Endothelial cell of umbilical vein (primary cell): ENCODE measurements around the gene LILRA6. TPM values are rescaled to one million over a fixed set of nuclear protein-coding genes. Genes with fewer than 3 reads are reported as not detected.
A peak's percentile ranks its signal among the peaks of the same experiment; 100 is the strongest.

Experiments
- BruUV-seq: library from RNA; stranded (reverse); fragments of 400-500 nt; replicated peaks from 2 replicates; lab custom pipeline; 2021; lab: Mats Ljungman, UMichigan
- CTCF ChIA-PET: fragments of 300-600, 350-600 bp; sonication (Branson Sonifier 250); formaldehyde crosslinking; loops from one replicate; lab custom pipeline; 2021; ENCODE audit warnings: antibody characterized with exemption, inconsistent platforms; lab: Charles Lee
- POLR2A ChIA-PET: fragments of 300-600, 350-600 bp; sonication (Branson Sonifier 250); formaldehyde crosslinking; loops from one replicate; lab custom pipeline; 2021; ENCODE audit warnings: antibody characterized with exemption, inconsistent platforms; lab: Charles Lee
- DNase-seq: peaks from one replicate; pipeline ENCODE4 v3.0.0-alpha.2; 2011; ENCODE audit warnings: low read depth, low spot score
- FAIRE-seq: peaks from 2 replicates; lab custom pipeline; 2011; peaks lifted over from hg19 to GRCh38; lab: Jason Lieb, UNC
- H2AFZ ChIP-seq: 2 replicates; pipeline ENCODE4 v1.6.0; 2012; ENCODE audit warnings: low read depth, low read length, control low read depth, inconsistent platforms
- H3K27ac ChIP-seq: 2 replicates; pipeline ENCODE4 v1.5.1; 2011; ENCODE audit warnings: low read depth, mild to moderate bottlenecking, control low read depth, low read length, moderate library complexity; ENCODE audit not compliant: insufficient read depth
- H3K27me3 ChIP-seq, 2 experiments: 2 replicates each; pipeline versions ENCODE4 v1.6.0 to v1.6.1; 2011; ENCODE audit warnings: low read length in 2 of 2, mixed read lengths in 1 of 2; ENCODE audit not compliant: control insufficient read depth in 2 of 2, insufficient read depth in 2 of 2
- H3K36me3 ChIP-seq, 2 experiments: 2 replicates in 1 of 2; 3 replicates in 1 of 2; pipeline ENCODE4 v1.5.1; 2011; ENCODE audit warnings: low read length in 2 of 2, mild to moderate bottlenecking in 1 of 2, moderate library complexity in 1 of 2; ENCODE audit not compliant: control insufficient read depth in 2 of 2, insufficient read depth in 2 of 2; ENCODE audit errors: extremely low read depth in 1 of 2
- H3K4me1 ChIP-seq: 3 replicates; pipeline ENCODE4 v1.5.1; 2011; ENCODE audit warnings: mild to moderate bottlenecking, low read length; ENCODE audit not compliant: control insufficient read depth, insufficient read depth; ENCODE audit errors: extremely low read depth
- H3K4me2 ChIP-seq: 2 replicates; pipeline ENCODE4 v1.6.1; 2011; ENCODE audit warnings: low read length, control low read depth, mixed read lengths; ENCODE audit not compliant: insufficient read depth
- H3K4me3 ChIP-seq, 3 experiments: fragments of 200-600 bp in 1 of 3; sonication (generic), shearing (Covaris generic) in 1 of 3; replicated peaks in 1 of 3; 2 replicates each; pipeline ENCODE4 v1.5.1; 2011 to 2016; ENCODE audit warnings: control low read depth in 3 of 3, low read length in 3 of 3, mild to moderate bottlenecking in 2 of 3, inconsistent platforms in 1 of 3, low read depth in 1 of 3, moderate library complexity in 1 of 3; ENCODE audit not compliant: insufficient read depth in 1 of 3
- H3K79me2 ChIP-seq: 2 replicates; pipeline ENCODE4 v1.6.0; 2012; ENCODE audit warnings: low read length, inconsistent platforms; ENCODE audit not compliant: control insufficient read depth, insufficient read depth
- H3K9ac ChIP-seq: replicated peaks from 2 replicates; pipeline ENCODE3; 2011; ENCODE audit warnings: low read length, control low read depth; ENCODE audit not compliant: insufficient read depth; ENCODE audit errors: extremely low read depth
- H3K9me1 ChIP-seq: replicated peaks from 3 replicates; pipeline ENCODE4 v1.6.0; 2011; ENCODE audit warnings: mild to moderate bottlenecking, low read length; ENCODE audit not compliant: control insufficient read depth, insufficient read depth; ENCODE audit errors: extremely low read depth
- H3K9me3 ChIP-seq: replicated peaks from 2 replicates; pipeline ENCODE4 v1.5.1; 2012; ENCODE audit warnings: low read length, inconsistent platforms; ENCODE audit not compliant: control insufficient read depth, insufficient read depth
- H4K20me1 ChIP-seq: replicated peaks from 2 replicates; pipeline ENCODE3; 2011; ENCODE audit warnings: mild to moderate bottlenecking, low read length; ENCODE audit not compliant: control insufficient read depth, insufficient read depth; ENCODE audit errors: extremely low read depth
- FOS ChIP-seq: IDR thresholded peaks from 2 replicates; pipeline ENCODE4 v1.6.1; 2011; ENCODE audit warnings: mild to moderate bottlenecking, low read length, moderate library complexity, borderline replicate concordance; ENCODE audit not compliant: insufficient read depth
- JUN ChIP-seq: IDR thresholded peaks from 2 replicates; pipeline ENCODE4 v1.6.1; 2011; ENCODE audit warnings: borderline replicate concordance, low read depth; ENCODE audit not compliant: insufficient read length, insufficient read depth
- MAX ChIP-seq: IDR thresholded peaks from 2 replicates; pipeline ENCODE4 v1.6.1; 2011; ENCODE audit not compliant: insufficient read depth, insufficient read length
- POLR2A ChIP-seq: IDR thresholded peaks from 2 replicates; pipeline ENCODE4 v1.6.1; 2012; ENCODE audit warnings: low read depth, mild to moderate bottlenecking, control low read depth, low read length
- POLR2AphosphoS5 ChIP-seq: IDR thresholded peaks from 2 replicates; pipeline ENCODE4 v1.6.1; 2012; ENCODE audit warnings: low read depth, mild to moderate bottlenecking, control low read depth, low read length, moderate library complexity; ENCODE audit not compliant: insufficient read depth
- dilution Hi-C: fragments of 300-500 bp; cut with MboI; formaldehyde crosslinking; loops from one replicate; pipeline ENCODE4 v1.15.0; 2019; ENCODE audit warnings: low sequenced_read_pairs; ENCODE audit not compliant: extremely low pct_ligation_motif_present
- intact Hi-C: fragments of 100-400 bp; cut with micrococcal nuclease; formaldehyde crosslinking; loops from one replicate; pipeline ENCODE4 v1.10.0; 2022
- polyA plus RNA-seq, 4 experiments: library from polyadenylated mRNA; depleted of rRNA in 3 of 4; stranded (reverse) in 3 of 4; unstranded in 1 of 4; fragments of >200 nt; gene quantifications; 2 replicates each; pipeline versions ENCODE4 v1.2.1 to v1.2.3, GENCODE V29; 2011 to 2012; ENCODE audit warnings: missing spikeins in 1 of 4
- total RNA-seq: library from RNA; stranded (reverse); gene quantifications from 2 replicates; pipeline ENCODE4 v1.2.3, GENCODE V29; 2021

Gene LILRA6
- total and polyA plus RNA-seq, 2 donors (not counting 3 experiments of a cell fraction or from before 2014, with no cell fraction given), result not detected

- Histone ChIP-seq H3K9ac (no peak overlapping the region), H3K36me3 (peaks cover 17 to 30% of the 10 kb centered on the region in 2 experiments), H3K27me3 (no peaks in the 10 kb centered on the region), H2AFZ (no peak overlapping the region), H4K20me1 (no peaks in the 10 kb centered on the region), H3K4me1 (peaks cover 24% of the 10 kb centered on the region), H3K79me2 (peaks cover 38% of the 10 kb centered on the region), H3K4me3 (no peak overlapping the region), H3K27ac (peak overlapping the region; percentile 22), H3K9me3 (no peaks in the 10 kb centered on the region), H3K4me2 (no peak overlapping the region), H3K9me1 (no peaks in the 10 kb centered on the region)
- intact Hi-C loops (loop anchor here (1.0 kb wide), 1 partner anchor 42 kb away; no protein-coding TSS in a partner anchor), dilution Hi-C loops (no loop called here)
- TF ChIP-seq POLR2A, result peak; percentile 7
- TF ChIP-seq FOS, result no peak
- TF ChIP-seq POLR2AphosphoS5, result peak; percentile 65
- TF ChIP-seq JUN, result peak; percentile 28
- ChIA-PET POLR2A (interaction anchor here (0.6 to 1.4 kb wide), 5 partner anchors 9 to 911 kb away, joined by 3 to 16 read pairs (median 5); partner anchors contain the start of genes MBOAT7 and RPS9), CTCF (interaction anchor here (0.9 to 1.9 kb wide), 6 partner anchors 13 to 73 kb away, joined by 3 to 16 read pairs (median 4); partner anchors contain the start of gene CNOT3)
- peak; percentile 98 for FAIRE-seq
- BruUV-seq, result no TSS peak
- peak; percentile 96 for DNase-seq
Measured at GRCh38 chr19:54209811-54210494, 32.6 kb downstream of the LILRA6 start.

GRCh38 chr19:54209058-54209810 lies 33.4 kb downstream of the LILRA6 start:
- Histone ChIP-seq H3K9me3 (no peaks in the 10 kb centered on the region), H3K9ac (no peak overlapping the region), H3K4me2 (no peak overlapping the region), H3K4me1 (peaks cover 31% of the 10 kb centered on the region), H2AFZ (no peak overlapping the region), H4K20me1 (no peaks in the 10 kb centered on the region), H3K36me3 (peaks cover 24 to 33% of the 10 kb centered on the region in 2 experiments), H3K27me3 (no peaks in the 10 kb centered on the region), H3K27ac (peak overlapping the region; percentile 22), H3K79me2 (peaks cover 46% of the 10 kb centered on the region), H3K4me3 (no peak overlapping the region), H3K9me1 (no peaks in the 10 kb centered on the region)
- intact Hi-C loops (no loop called here), dilution Hi-C loops (no loop called here)
- ChIA-PET POLR2A (interaction anchor here (0.6 to 1.4 kb wide), 5 partner anchors 8 to 912 kb away, joined by 5 to 16 read pairs (median 5); partner anchors contain the start of genes CNOT3, MBOAT7 and RPS9), CTCF (interaction anchor here (0.8 to 1.9 kb wide), 8 partner anchors 12 to 72 kb away, joined by 3 to 16 read pairs (median 4); partner anchors contain the start of genes CNOT3 and MBOAT7)
- TF ChIP-seq MAX (no peak), FOS (no peak), POLR2A (peak; percentile 26)
- no TSS peak for BruUV-seq
- DNase-seq, result no peak
- FAIRE-seq, result no peak
